SHP77 treated with DMSO at 0.1 percent for 48 hours (cell line): ENCODE measurements around the gene UBE2R2.
"Not testable (repeated sequence)": the region's sequence is repeated elsewhere in the genome, so short reads cannot be mapped to it uniquely, and the experiment has no call there.

ENCODE experiments used
- DNase-seq: peaks from one replicate; lab custom pipeline; 2025; lab: John Stamatoyannopoulos, UW

UBE2R2 gene

DNA sequence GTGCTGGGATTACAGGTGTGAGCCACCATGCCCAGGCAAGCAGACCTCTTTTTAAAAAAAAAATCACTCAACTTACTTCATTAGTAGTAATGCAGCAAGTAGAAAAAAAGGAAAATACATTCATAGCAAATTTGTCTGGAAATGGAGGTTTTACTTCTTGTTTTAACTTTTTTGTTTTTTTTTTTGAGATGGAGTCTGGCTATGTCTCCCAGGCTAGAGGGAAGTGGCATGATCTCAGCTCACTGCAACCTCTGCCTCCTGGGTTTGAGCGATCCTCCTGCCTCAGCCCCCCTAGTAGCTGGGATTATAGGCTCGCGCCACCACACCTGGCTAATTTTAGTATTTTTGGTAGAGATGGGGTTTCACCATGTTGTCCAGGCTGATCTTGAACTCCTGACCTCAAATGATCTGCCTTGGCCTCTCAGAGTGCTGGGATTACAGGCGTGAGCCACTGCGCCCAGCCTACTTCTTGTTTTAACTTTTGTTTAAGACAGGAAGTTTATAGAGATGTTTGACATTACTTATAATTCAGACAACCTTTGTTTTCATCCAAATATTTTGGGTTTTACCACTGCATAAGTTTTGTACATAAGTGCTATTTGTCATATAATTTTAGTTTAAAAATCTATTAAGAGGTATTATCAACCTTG is 26.5 kb downstream of the UBE2R2 start:
- no peak for DNase-seq

DNA sequence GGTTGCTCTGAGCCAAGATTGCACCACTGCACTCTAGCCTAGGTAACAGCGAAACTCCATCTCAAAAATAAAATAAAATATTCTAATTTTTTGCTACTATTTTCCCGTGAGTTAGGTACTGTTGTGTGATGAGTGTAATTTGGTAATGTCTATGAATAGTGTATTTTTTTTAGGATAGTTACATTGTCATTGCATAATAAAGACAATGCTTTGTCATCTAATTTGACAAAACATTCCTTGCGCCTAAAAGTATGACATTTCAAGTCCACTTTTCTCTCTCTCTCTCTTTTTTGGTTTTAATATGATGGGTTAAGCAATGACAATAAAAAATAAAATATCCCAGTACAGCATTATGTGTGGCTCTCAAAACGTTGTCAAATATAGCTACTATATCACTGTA is 29.3 kb downstream of the UBE2R2 start:
- no peak for DNase-seq

DNA sequence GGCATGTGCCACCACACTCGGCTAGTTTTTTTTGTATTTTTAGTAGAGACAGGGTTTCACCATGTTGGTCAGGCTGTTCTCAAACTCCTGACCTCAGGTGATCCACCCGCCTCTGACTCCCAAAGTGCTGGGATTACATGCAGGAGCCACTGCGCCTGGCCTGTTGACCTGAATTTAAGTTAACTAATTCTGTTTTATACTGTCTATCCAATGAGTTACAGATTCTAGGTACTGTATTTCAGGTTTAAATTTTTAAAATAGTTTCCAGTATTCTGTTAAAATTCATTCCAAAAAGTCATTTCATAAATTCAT is 30.9 kb downstream of the UBE2R2 start:
- not testable (repeated sequence) for DNase-seq

DNA sequence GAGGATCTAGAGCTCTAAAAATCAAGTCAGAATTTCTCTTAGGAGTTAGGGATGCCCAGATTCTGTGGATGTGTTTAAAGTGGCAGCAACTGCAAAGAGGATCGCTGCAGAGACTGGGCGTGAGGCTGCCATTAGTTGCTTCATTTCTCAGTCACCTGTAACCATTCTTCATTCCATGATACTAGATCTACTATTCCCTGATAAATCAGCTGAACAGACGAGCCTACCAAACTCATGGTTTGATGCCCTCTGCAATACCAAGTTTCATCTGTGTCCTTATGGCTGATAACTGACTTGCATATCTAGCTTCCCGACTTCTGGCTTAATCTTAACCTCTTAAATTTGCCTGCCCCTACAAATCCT is 33.3 kb downstream of the UBE2R2 start:
- DNase-seq, result no peak

DNA sequence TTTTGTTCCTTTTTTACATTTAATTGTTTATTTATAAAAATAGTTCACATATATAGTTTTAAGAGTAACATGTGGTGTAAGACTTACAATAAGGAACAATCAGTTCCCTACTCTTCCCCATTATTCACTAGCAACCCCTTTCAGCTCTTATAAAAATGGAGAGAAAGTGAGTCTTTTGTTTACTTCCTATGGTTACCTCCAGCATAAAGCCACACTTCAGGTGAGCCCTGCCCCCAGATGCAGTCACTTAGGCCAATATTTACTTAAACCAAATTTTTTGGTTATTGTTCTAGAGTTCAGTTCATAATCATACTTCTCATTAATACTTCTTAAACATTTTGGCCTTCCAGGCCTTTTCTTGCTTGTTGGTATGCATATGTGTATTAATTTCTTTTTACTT is 33.7 kb downstream of the UBE2R2 start:
- no peak for DNase-seq

DNA sequence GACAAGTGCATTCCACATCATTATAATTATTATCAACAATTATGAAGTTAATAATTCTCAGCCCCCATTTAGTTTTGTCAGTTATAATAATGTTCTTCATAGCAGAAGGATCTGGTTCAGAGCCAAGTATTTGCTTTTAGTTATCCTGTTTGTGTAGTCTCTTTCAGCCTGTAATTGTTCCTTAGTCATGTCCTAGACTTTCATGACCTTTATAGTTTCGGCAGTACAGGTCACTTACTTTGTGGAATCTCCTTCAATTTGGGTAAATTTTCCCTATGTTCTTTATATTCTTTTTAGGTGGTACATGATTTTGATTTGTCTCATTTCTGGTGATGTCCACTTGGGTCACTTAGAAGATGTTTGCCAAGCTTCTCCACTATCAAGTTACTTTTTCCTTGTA is 34.3 kb downstream of the UBE2R2 start:
- no peak for DNase-seq

DNA sequence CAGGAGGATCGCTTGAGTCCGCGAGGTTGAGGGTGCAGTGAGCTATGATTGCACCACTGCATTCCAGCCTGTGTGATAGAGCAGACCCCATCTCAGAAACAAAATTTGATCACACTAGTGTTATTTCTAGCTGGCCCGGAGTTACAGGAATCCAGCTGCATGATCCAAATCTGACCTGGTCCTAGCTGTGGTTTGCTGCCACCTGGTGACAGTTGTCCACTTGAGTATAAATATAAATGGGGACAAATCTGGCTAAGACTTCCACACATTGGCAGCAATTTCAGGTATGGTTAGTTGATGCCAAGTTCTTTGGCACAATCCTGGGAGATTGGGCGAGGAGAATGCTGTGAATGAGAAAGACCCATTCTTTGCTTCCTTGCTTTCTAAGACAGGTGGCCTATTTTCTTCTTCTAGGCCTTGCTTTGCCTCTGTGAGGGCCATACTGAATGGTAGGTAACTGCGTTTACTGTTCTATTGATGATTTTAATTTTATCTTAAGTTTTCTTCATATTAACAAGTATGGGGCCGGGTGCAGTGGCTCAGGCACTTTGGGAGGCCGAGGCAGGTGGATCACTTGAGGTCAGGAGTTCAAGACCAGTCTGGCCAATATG is 35.4 kb downstream of the UBE2R2 start:
- DNase-seq, result no peak

DNA sequence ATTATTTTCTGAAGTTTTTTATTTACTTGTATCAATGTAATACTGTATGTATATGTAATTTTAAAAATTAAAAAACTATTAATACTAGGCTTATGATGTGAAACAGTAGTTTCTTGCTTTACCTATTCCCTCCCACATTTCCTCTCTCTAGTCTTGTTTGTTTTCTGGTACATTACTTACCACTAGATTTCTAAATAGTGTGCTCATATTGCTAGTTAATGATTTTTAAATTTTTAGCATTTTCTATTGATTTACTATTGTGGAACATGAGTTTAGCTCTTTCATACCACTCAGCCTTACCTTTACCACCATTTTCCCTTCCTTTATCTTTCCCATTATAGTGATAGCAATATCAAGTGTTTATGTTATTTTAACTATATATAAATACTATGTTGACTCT is 39.3 kb downstream of the UBE2R2 start:
- no peak for DNase-seq

DNA sequence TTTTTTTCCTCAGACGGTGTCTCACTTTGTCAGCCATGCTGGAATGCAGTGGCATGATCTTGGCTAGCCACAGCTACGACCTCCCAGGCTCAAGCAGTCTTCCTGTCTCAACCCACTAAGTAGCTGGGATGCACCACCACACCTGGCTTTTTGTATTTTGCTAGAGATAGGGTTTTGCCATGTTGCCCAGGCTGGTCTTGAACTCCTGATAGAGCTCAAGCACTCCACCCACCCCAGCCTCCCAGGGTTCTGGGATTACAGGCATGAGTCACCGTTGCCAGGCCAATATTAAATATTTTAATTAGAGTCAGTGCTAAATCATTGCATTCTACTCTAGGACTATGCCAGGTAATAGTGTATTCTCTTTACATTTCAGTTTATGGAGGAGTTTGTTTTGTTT is 41.5 kb downstream of the UBE2R2 start:
- DNase-seq, result no peak

DNA sequence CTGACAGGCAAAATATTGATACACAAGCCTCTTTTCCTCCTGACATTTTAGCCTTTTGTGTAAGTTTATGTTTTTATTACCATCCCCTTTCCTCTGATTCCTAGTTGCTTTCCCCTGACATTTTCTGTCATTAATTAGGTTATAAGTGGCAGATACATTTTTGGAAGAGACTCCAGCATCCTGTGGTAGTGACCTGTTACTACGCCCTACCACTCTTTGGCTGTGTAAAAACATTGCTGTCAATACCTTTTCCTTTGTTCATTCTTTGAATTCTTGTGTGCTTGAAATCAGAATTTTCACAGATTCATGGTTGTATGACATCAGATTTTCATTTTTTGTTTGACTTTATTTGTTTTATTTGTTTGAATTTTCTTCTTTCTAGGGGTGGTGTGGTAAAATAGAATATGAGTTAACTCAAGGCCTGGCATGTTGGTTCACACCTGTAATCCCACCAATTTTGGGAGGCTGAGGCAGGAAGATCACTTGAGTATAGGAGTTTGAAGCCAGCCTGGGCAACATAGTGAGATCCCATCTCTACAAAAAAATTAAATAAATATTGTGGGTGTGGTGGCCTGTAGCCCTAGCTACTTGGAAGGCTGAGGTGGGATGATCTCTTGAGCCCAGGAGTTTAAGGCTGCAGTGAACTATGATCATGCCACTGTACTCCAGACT is 43.4 kb downstream of the UBE2R2 start:
- no peak for DNase-seq

DNA sequence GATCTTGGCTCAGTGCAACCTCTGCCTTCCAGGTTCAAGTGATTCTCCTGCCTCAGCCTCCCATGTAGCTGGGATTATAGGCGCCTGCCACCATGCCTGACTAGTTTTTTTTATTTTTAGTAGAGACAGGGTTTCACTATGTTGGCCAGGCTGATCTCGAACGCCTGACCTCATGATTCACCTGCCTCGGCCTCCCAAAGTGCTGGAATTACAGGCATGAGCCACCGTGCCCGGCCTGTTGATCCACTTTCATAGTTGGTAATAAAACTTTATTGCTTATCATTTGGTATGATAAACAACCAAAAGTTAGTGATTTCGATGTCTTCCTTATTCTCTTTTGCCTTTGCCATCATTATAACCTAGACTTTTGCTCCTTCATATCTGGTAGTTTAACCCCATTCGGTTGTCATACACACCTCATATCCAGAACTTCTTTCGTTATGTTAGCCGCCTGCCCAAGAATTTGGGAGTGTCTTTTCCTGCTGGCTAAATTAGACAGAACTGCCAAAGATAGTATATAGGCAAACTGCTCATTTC is 45.0 kb downstream of the UBE2R2 start:
- no peak for DNase-seq

DNA sequence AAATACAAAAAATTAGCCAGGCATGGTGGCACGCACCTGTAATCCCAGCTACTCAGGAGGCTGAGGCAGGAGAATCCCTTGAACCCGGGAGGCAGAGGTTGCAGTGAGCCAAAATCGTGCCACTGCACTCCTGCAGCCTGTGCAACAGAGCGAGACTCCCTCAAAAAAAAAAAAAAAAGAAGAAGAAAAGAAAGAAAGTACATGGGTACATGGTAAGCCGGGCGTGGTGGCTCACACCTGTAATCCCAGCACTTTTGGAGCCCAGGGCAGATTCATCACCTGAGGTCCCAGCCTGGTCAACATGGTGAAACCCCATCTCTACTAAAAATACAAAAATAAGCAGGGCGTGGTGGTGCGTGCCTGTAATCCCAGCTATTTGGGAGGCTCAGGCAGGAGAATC is 46.1 kb downstream of the UBE2R2 start:
- not testable (repeated sequence) for DNase-seq

DNA sequence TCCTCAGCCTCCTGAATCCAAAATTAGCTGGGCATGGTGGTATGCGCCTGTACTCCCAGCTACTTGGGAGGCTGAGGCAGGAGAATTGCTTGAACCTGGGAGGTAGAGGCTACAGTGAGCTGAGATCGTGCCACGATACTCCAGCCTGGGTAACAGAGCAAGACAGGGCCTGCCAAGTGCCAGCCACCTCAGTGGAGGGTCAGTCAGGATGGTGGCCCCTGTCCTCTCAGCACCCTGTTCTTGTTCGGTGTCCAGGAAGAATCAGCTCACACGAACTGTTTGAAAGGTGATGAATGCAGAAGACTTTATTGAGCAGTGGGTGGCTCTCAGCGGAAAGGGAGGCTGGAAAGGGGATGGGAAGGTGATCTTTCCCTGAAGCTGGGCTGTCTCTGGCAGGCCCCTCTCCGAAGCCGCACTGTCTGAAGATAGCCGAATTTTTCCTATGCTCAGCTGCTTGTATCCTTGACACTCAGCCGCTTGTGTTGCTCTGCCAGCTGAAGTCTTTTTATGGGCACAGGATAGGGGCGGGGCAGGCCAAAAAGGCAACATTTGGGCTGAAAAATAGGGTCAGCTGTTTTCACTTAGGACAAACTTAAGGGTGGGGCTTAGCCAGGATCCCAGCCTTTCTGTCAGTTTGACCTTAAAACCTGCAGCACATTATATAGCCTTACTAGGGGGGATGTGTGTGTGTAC is 50.9 kb downstream of the UBE2R2 start:
- no peak for DNase-seq

DNA sequence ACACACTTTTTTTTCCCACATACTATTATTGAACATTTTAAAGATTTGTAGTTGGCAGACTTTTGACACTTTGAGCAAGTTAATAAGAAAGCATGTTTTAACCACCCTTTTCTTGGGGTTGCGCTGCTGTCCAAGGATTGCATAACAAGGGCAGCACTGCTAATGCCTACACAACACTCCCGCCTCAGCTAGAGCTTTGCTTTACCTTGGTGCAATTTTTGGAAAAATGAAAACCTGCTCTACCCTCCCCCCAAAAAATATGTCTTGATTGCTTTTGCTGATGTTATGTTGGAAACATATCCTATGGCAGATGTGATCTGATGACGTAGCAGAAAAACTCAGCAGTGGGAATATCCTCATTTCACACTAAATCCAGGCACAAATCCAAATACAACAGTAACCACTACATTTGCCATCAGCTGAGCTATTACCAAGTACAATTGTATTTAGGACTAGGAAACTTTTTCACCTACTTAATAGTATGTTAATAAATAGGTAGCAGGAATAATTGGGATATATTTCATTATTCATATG is 51.5 kb downstream of the UBE2R2 start:
- no peak for DNase-seq

DNA sequence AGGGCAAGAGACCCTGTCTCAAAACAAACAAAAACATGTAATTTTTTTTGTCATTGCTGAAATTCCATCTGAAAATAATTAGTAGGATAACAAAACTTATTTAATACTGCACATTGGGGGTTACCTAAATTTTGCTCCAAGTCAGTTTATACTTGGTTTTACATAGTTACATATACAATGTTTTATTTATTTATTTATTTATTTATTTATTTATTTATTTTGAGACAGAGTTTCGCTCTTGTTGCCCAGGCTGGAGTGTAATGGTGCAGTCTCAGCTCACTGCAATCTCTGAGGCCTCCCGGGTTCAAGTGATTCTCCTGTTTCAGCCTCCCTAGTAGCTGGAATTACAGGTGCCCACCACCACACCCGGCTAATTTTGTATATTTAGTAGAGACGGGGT is 52.3 kb downstream of the UBE2R2 start:
- DNase-seq, result not testable (repeated sequence)

DNA sequence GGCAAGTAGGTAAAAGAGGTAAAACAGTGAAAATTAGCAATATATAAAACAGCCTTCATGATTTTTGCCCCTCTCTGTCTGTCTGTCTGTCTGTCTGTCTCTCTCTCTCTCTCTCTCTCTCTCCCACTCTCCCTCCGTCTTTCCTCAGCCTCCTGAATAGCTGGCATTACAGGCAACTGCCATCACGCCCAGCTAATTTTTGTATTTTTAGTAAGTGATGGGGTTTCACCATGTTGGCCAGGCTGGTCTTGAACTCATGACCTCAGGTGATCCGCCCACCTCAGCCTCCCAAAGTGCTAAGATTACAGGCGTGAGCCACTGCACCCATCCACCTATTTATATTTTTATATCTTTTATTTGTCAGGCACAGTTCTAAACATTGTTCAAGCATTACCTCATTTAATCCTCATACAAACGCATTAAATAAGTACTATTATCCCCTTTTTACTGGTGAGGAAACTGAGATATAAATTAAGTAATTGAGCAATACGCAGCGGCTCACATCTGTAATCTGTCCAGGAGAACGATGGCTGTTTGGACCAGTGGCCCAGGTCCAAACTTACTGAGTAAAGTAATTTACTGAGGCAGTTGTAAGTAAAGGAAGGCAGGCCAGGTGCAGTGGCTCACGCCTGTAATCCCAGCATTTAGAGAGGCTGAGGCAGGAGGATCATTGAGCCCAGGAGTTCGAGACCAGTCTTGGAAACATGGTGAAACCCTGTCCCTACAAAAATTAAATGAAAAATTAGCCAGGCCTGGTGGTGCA is 60.9 kb downstream of the UBE2R2 start:
- no peak for DNase-seq

DNA sequence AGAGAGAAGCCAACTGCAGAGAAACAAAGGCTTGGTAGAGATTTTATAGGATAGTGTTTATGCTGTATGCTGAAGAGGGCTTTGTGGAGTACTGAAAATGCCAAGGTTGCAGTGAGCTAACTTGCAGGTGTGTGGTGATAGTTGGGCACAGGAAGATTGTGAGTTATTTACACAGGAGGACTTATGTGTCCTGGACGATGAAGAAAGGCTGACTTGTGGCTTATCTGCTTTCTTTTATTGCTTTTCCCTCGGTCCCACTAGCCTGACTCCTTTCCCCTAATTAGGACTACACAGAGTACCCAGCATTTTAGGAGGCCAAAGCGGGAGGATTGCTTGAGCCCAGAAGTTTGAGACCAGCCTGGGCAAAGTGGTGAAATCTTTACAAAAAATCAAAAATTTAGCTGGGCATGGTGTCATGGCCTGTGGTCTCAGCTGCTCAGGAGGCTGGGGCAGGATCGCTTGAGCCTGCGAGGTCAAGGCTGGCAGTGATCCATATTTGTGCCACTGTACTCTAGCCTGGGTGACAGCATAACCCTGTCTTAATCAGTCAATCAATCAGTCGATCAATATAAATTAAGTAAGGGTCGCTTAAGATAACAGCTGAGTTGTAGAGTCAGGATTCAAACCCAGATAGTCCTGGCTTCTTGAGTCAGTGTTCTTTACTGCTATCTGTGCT is 61.9 kb downstream of the UBE2R2 start:
- no peak for DNase-seq

DNA sequence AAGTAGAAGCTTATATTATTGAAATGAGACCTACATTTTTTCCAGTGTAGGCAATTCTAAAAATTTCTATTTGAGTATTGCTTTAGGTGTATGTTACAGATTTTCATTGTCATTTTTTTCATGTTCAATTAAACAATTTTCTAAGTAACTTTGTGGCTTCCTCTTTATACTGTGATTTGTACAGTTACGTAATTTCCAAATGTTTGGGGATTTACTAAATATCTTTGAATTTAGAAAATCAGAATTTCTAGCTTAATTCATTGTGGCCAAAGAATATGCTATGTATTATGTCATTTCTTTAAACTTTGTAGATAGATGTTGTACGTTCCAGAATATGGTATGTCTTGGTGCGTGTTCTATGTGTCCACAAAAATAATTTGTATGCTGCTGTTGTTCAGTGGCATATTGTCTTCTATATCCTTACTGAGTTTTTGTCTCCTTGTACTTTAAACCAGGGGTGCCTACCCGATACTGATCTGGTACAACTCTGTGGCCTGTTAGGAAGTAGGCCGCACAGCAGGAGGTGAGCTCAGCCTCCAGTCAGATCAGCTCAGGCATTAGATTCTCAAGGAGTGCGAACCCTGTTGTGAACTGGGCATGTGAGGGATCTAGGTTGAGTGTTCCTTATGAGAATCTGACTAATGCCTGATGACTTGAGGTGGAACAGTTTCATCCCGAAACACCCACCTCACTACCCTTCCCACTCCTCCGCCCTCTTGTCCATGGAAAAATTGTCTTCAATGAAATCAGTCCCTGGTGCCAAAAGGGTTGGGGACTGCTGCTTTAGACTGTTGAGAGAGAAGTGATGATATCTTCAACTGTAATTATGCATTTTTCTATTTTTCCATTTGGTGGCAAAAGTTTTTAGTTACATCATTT is 63.5 kb downstream of the UBE2R2 start:
- no peak for DNase-seq

DNA sequence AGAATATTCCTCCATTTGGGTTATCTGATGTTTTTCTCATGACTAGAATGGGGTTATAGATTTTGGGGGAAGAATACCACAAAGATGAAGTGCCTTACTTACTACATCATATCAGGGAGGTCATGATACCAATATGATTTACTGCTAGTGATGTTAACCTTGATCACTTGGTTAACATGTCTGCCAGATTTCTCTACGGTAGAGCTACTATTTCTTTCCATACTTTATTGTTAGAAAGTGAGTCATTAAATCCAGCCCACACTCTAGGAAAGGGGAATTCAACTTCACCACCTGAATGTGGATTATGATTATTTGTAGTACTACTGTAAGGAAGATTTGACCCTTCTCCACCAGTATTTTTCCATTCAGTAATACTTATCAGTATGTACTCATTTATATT is 64.7 kb downstream of the UBE2R2 start:
- no peak for DNase-seq
